ENCODE results near the gene BRCC3.

Gene BRCC3

DNA sequence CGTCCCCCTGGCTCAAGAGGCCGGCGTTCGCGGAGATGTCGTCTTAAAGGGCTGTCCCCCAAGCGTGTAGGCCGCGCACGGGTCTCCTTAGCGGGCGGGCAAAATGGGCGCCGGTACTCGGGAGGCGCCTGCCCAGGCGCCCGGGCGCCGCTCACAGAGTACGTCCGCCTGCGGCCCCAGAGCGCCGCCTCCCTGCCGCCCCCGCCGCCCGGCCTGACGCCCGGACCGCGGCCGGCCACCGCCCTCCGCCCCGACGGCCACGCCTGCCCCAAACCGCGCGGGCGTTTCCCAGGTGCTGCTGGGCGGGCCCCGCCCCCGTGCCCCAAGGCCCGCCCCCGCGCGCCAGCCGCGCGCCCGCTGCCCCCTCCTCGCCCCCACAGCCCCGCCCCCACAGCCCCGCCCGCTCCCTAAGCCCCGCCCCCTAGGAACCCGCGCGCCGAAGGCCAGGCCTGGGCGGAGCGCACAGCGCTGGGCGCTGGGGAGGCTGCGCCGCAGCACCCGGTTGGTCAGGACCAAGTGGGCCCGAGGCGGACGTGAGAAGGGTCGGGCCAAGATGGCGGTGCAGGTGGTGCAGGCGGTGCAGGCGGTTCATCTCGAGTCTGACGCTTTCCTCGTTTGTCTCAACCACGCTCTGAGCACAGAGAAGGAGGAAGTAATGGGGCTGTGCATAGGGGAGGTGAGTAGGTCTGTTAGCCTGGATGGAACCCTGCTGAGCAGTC, at the start of gene BRCC3, which contains the start of the genes CMC4 and MTCP1:
BRCC3 (plus strand) TSS at position 534 of the 719 bp plus-strand sequence; CDS start at position 554, 20 bp downstream.
CMC4 (minus strand) TSS at position 162 of the 719 bp plus-strand sequence. CDS start 7,113 bp downstream, outside the sequence.
MTCP1 (minus strand) TSS at position 162 of the 719 bp plus-strand sequence. CDS start 5,126 bp downstream, outside the sequence.
- DNase-seq (ENCODE audit: low read depth in 1 of 2, low spot score in 1 of 2), result peak; percentile 54 to 61

DNA sequence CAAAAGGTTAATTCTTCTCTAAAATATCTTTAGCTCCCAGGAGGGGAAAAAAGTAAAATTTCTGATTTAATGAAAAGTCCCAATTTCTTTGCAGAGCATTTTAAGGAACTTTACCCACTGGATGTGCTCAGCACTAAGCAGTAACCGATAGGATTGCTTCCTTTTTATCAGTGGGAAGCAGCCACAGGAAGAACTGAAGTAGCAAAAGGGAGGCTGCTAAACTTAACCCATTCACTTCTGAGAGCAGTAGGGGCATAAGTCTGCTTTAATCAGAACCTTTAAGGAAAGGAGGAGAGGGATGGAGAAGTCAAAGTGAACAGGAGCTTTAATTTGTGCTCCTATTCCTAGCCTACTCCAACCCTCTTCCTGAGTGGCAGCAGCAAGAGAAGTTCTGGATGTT, 48.7 kb upstream of the BRCC3 start, which contains the start of gene F8:
F8 (minus strand) TSS at position 139 of the 400 bp plus-strand sequence. CDS start 171 bp downstream, outside the sequence.
- no peak for DNase-seq (ENCODE audit: low read depth in 1 of 2, low spot score in 1 of 2)

DNA sequence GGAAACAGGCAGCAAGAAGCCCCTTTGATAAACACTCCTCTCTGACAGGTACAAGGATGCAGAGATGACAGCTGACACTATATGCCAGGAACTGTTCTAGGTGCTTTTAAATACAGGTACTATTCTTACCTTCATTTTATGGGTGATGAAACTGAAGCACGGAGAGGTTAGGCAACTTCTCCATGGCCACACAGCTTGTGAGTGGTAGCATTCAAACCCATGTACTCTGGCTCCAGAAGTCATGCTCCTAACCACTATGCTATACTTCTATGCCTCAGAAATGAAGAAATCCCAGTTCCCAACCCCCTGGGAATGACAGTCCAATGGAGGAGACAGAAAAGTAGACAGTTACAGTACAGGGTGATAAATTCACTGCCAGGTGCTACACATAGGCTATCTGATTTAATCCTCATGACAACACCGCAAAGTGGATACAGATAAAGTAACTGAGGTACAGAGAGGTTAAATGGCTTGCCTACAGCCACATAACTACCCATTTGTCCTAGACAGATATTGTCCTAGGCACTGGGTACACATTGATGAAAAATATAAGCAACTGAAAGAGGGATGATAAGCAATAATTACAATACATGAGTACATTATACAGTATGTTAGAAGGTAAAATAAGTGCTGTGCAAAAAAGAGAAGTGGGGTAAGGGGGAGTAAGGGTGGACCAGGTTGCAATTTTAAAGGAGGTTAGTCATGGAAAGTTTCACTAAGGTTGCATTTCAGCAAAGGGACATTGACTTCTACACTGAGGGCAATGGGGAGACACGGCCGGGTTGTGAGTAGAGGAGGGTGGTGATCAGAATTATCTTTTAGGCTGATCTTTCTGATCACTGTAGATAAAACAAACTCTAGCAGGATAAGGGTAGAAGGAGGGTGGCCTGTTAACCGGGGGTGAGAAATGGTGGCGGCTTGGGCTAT, 47.1 kb upstream of the BRCC3 start:
- no peak for DNase-seq (ENCODE audit: low read depth in 1 of 2, low spot score in 1 of 2)

DNA sequence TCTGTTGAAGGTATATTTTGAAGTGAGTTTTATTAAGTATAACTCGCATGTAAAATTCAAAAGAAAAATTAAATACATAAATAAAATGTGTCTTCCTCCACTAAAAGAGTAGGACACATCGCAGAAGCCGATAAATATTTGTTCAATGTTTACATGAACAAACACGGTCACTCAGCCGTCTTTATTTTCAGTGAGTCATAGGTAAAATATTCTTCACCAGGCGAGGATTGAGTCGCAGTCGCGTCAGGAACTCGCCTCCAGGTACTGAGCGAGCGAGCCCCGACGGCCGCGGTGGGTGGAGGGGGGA, 44.9 kb upstream of the BRCC3 start:
- no peak for DNase-seq (ENCODE audit: low read depth in 1 of 2, low spot score in 1 of 2)

DNA sequence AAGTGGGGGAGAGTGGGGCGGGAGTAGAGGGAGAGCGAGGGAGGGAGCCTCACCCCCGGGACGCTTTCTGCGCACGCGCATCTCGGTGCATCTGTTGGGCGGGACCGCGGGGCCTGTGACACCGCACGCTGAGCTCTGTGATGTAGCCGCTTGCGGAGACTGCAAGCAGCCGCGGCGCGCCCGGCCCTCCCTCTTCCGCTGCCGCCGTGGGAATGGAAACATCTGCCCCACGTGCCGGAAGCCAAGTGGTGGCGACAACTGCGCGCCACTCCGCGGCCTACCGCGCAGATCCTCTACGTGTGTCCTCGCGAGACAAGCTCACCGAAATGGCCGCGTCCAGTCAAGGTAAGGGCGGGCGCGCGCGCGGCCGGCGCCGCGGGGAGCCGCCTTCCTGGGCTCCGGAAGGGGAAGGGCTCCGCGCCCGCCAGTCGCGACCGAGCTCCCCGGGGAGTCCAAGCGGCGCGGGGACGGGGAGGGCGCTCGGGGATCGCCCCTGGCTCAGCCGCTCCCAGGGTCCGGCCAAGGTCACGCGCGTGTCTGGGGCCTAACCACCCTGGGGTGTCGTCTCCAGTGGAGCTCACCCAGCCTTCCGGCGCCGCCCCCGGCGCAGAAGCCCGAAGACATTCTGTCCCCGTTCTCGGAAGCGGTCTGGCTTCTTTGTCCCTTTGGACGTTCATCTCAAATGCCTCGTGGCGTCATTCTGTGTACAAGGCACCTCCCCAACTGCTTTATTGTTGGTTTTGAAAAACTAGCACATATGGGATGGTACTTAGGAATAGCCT, 44.4 kb upstream of the BRCC3 start, which contains the start of gene FUNDC2:
FUNDC2 (plus strand) TSS at position 118 of the 782 bp plus-strand sequence; CDS start at position 213, 95 bp downstream.
- DNase-seq (ENCODE audit: low read depth in 1 of 2, low spot score in 1 of 2), result peak; percentile 81 to 86

DNA sequence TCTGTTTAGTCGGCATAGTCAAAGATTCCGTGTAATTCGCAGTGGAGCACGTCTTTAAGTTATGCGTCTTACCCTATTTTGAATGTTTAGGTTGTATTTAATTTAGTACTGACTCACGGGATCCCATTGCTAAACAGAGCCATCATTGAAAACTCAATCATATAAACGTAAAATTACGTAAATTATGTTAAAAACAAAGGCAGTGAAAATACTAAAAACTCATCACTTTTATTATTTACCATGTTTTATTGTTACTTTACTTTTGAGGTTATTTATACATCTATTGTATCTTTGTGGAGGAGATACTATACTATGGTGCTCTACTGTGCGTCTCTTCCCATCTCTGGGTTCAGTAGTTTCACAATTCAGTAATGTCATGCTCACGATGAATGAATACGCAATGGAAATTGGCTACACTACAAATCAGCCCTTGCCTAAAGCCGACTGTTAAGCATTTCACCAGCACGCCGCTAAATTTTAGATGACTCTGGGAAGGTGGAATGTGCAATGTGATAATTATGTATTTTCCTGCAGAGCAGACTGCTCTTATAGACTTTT, 43.7 kb upstream of the BRCC3 start:
- DNase-seq (ENCODE audit: low read depth in 1 of 2, low spot score in 1 of 2), result no peak

DNA sequence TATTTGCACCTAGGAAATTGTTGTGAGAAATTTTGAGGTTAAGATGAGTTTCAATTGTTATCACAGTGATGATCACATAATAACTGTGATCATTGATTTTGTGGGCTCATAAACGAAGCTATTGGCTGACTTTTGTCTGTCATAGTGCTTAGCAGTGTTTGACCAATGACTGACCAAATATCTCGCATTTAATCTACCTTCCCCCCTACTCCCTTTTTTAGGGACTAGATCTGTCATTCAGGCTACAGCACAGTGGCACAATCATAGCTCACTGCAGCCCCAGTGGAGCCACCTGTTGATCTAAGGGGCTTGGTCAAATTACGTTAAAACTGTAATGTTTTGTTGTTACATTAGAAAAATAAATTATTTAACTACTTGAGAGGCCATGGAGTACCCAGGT, 43.2 kb upstream of the BRCC3 start:
- DNase-seq (ENCODE audit: low read depth in 1 of 2, low spot score in 1 of 2), result no peak

DNA sequence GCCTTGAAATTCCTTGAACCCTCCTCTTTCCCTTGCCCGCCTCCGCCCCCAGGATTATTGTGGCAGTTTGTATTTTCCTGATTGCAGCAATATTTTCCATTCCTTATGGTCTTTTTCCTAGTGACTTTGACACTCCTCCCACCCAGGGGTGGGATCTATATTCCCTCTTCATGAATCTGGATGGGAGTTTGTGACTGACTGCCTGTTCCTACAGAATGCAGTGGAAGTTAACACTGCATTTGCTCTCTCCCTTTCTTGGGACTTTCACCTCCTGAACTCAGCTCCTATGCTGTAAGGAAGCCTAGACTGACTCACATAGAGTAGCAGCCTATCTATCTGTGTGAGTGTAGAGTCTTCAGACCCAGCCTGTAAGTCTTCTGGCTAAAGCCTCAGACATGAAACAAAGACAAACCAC, 42.4 kb upstream of the BRCC3 start:
- DNase-seq (ENCODE audit: low read depth in 1 of 2, low spot score in 1 of 2), result no peak

DNA sequence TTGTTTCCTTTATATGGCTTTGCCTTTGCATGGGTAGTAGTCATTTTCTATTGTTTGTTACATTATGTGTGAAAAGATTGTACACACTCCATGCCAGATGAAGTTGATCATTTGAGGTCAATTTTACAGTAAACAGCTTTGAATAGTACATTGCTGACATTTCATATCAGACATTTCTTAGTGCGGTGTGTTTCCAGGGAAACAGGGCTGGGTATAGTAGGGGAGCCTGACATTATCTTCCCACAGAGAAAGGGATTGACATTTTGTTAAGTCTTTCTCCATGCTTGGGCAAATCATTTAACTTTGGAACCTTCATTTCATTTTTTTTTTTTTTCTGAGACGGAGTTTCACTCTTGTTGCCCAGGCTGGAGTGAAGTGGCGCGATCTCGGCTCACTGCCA, 39.7 kb upstream of the BRCC3 start:
- DNase-seq (ENCODE audit: low read depth in 1 of 2, low spot score in 1 of 2), result no peak

DNA sequence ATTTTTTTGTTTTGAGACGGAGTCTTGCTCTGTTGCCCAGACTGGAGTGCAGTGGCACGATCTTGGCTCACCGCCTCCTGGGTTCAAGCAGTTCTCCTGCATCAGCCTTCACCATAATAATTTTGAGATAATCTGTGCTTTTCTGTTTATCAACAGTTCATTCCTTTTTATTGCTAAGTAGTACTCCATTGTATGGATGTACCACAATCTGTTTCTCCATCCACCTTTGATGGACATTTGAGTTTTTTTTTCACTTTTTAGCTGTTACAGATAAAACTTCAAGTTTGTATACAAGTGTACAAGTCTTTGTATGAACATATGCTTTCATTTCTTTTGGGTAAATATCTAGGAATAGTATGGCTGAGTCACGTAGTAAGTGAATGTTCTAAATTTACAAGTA, 35.6 kb upstream of the BRCC3 start:
- no peak for DNase-seq (ENCODE audit: low read depth in 1 of 2, low spot score in 1 of 2)

DNA sequence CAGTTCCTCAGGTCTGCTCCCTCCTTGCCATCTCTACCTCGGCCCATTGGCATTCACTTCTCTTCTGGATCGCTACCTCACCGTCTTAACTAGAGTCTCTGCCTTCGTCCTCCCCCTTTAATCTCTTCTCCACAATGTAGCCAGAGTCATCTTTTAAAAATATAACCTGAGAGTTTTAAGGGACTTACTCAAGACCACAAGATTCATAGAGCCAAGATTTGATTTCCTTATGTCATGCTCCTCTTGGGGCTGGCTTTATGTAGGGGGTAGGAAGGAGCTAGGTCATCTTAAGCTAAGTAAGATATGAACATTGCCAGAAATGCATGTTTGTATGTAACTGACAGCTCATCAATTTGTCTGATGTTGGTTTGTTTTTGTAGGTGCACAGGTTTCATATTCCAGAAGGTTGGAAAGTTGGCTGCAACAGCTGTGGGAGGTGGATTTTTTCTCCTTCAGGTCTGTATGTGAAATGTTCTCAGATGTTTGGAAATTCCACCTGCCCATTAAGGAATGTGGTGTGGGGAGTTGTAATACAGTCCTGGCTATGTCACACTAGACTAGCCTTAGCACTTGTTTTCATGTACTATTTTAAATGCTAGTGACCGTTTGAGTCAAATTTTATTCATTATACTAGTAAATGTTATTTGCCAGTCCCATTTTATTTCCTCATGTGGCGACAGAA, 25.0 kb upstream of the BRCC3 start:
- no peak for DNase-seq (ENCODE audit: low read depth in 1 of 2, low spot score in 1 of 2)

DNA sequence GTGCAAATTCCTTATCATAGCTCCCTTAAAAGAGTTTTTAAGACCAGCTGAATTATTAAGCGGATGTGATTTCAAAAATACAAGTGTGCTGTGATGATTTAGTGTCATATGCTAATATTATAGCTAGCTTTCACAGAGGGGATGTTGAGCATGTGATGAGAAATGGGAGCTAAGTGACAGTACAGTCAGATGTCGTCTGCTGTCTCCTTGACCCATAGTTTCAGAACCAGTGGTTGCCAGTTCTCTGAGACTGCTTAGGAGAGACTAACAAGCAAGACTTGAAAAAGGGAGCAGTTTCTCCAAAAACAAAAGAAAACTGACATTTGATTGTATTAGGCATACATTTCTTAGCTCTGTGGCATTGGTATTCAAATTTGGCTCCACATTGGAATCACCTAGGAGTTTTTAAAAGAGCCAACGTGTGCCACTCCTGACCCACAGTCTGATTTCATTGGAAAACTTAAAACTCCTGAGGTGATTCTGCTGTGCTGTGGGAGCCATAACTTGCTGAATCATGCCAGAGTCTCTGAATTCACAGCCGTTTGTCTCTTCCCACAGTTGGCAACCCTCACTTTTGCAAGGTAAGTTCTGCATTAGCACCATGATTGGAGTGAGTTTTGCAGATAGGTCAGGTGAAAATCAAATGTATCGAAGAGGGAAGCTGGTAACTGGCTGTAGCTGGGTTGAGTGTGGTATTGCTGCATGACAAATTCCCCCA, 24.3 kb upstream of the BRCC3 start:
- DNase-seq (ENCODE audit: low read depth in 1 of 2, low spot score in 1 of 2), result no peak

DNA sequence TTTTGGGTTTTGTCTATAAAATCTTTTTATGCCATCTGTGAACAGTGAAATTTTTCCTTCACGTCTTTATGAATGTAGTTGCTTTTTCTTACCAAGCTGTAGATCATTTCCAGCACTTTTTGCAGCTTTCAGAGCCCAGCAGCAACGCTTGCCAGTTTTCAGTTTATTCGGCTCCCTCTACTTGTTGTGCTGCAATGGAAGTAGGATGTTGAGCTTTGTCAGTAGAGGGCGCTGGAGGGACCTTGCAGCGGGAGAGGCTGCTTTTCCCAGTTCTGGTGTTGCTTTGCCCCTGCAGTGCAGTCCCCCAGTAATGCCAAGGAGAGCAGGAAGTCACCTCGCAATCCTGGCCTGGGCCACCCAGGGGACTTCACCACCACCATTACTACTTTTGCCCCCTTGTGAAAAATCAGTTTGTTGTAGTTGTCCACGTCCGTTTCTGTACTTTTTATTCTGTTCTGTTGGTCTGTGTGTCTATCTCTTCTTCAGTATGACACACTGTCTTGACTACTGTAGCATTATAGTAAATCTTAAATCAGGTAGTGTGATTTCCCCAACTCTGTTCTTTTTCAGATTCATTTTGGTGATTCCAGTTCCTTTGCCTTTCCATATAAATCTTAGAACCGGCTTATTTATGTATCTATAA, 22.2 kb upstream of the BRCC3 start:
- DNase-seq (ENCODE audit: low read depth in 1 of 2, low spot score in 1 of 2), result no peak

DNA sequence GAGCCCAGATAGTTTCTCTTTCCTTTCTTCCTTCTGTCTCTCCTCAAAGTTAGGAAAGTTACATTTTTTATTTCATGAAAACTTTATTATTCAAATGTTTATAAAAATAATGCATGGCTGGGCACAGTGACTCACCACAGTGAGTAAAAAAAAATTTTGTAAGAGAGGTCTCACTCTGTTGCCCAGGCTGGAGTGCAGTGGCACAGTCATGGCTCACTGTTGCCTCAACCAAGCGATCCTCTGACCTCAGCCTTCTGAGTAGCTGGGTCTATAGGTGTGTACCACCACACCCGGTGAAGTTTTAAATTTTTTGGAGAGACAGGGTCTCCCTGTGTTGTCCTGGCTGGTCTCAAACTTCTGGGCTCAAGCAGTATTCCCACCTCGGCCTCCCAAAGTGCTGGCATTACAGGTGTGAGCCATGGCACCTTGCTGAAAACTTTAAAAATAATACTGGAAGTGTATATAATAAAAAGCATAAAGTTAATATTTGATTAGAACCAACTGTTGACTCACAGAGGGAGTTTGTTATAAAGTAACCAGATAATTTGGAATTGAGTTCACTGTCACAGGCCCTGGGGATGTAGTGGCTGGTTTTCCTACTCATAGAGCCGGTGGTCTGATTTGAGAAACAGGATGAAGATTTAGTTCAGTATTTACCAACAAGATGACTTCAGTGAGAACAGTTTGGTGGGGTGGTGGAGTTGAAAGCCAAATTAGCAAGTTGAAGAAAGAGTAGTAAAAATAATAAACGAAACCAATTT, 18.4 kb upstream of the BRCC3 start:
- DNase-seq (ENCODE audit: low read depth in 1 of 2, low spot score in 1 of 2), result no peak

DNA sequence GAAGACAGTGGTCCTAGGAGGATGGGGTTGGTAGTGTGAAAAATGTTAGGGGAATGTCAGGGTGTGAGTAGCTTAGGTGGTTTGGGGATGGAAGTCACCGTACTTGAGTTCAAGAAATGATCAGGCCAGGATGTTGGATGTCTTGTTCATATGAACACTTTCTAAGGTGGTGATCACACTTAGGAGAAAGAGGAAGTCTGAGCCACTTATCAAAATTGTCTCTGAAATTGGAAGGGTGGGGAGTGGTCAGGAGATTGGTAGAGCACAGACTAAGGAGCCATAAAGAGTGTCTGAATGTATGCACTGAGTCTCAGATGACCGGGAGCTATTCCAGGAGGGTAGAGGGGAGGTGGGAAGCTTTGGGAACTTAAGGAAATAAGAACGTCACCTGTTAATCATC, 17.7 kb upstream of the BRCC3 start:
- no peak for DNase-seq (ENCODE audit: low read depth in 1 of 2, low spot score in 1 of 2)

DNA sequence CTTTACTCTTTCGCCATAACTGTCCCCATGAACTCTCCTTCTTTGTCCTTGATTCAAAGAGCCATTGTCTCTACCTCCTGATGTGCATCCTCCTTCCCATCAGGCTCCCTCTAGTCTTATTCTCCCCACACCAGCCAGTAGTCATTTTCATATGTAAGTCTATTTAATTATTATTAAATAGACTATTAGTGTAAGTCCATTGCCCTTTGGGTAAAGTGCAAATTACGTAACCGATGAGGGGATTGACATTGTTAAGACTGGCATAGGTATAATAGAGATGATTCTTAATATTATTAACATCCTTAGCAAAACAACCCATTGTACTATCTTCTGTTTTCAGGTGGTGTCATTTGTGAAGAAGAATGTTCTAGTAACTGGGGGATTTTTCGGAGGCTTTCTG, 17.1 kb upstream of the BRCC3 start:
- no peak for DNase-seq (ENCODE audit: low read depth in 1 of 2, low spot score in 1 of 2)

DNA sequence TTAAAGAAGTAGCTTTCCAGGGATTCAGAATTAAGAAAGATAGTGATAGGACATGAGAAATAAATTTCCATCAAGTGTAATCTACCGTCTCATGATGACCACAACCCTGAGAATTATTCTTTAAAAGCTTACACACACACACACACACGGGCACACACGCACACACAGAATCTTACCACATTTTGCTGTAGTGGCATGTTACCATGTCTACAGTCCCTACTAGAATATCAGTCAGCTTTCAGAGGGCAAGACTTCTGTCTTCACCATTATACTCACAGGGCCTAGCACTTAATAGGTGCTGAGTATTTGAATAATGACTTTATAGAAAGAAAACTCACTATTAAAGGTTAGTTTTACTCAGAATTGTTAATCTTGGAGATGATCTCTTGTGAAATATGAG, 15.8 kb upstream of the BRCC3 start:
- DNase-seq (ENCODE audit: low read depth in 1 of 2, low spot score in 1 of 2), result no peak

DNA sequence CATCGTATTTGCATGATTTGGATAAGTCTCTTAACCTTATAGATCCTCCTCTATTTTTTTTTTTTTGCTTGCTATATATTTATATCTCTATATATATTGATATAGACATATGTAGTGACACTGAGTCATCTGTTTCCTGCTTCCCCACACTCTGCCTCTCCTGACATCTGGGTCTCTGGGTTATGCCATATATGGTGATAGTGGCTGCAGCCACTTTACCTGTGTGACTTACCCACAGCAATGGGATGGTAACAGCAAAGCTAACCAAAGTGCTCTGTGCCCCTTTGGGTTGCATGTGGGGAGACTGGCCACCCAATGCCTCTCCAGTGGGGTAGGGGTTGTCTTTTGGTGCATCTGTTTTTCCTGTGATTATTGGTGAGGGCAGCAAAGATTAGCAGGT, 14.8 kb upstream of the BRCC3 start:
- DNase-seq (ENCODE audit: low read depth in 1 of 2, low spot score in 1 of 2), result no peak
